WTC11 (cell line): ENCODE measurements around the gene LANCL2. TPM values are rescaled to one million over a fixed set of nuclear protein-coding genes. Genes with fewer than 3 reads are reported as not detected.

ENCODE experiments used
- ATAC-seq: fragments of 200-7000 bp; cut with Tn5 transposase; 2 replicates; pipeline ENCODE4 v1.10.0; 2021; ENCODE audit warnings: mild to moderate bottlenecking, moderate library complexity
- CTCF ChIA-PET: fragments of 300-600 bp; sonication (Branson Sonifier 250); formaldehyde crosslinking; loops from one replicate; lab custom pipeline; 2021; ENCODE audit warnings: antibody characterized with exemption; lab: Charles Lee
- POLR2A ChIA-PET: fragments of 350-600 bp; sonication (Branson Sonifier 250); formaldehyde crosslinking; loops from one replicate; lab custom pipeline; 2021; ENCODE audit warnings: antibody characterized with exemption; lab: Charles Lee
- DNase-seq: peaks from one replicate; pipeline ENCODE4 v3.0.0; 2021; ENCODE audit warnings: low spot score
- H3K27ac Mint-ChIP-seq: 2 replicates; pipeline ENCODE4 v1.8.0; 2021; ENCODE audit warnings: mixed read lengths
- H3K27me3 Mint-ChIP-seq: 2 replicates; pipeline ENCODE4 v1.8.0; 2021; ENCODE audit warnings: low read depth, mild to moderate bottlenecking, moderate library complexity, mixed read lengths
- H3K36me3 Mint-ChIP-seq: 2 replicates; pipeline ENCODE4 v1.8.0; 2021; ENCODE audit warnings: mixed read lengths
- H3K4me1 Mint-ChIP-seq: 2 replicates; pipeline ENCODE4 v1.8.0; 2022; ENCODE audit warnings: mixed read lengths
- H3K4me3 Mint-ChIP-seq: 2 replicates; pipeline ENCODE4 v1.8.0; 2021; ENCODE audit warnings: mild to moderate bottlenecking, moderate library complexity, mixed read lengths
- H3K9me3 Mint-ChIP-seq: 2 replicates; pipeline ENCODE4 v1.8.0; 2021; ENCODE audit warnings: mixed read lengths
- ARID4B ChIP-seq: sonication (generic); formaldehyde crosslinking; IDR thresholded peaks from 2 replicates; pipeline ENCODE4 v1.8.0; 2023; ENCODE audit warnings: missing genetic modification reagents, mild to moderate bottlenecking, borderline replicate concordance
- CREM ChIP-seq: sonication (generic); formaldehyde crosslinking; IDR thresholded peaks from 2 replicates; pipeline ENCODE4 v1.8.1; 2022; ENCODE audit warnings: mild to moderate bottlenecking, missing genetic modification reagents, moderate library complexity
- CTCF ChIP-seq: fragments of 200-600 bp; IDR thresholded peaks from 2 replicates; pipeline ENCODE4 v1.8.0; 2022; ENCODE audit warnings: antibody characterized with exemption
- ELF4 ChIP-seq: sonication (generic); formaldehyde crosslinking; IDR thresholded peaks from 2 replicates; pipeline ENCODE4 v1.8.1; 2022; ENCODE audit warnings: low read depth, mild to moderate bottlenecking, moderate library complexity, missing genetic modification reagents
- ESRRA ChIP-seq: sonication (generic); formaldehyde crosslinking; IDR thresholded peaks from 2 replicates; pipeline ENCODE4 v1.8.1; 2022; ENCODE audit warnings: mild to moderate bottlenecking, missing genetic modification reagents, borderline replicate concordance
- GABPB1 ChIP-seq: sonication (generic); formaldehyde crosslinking; IDR thresholded peaks from 2 replicates; pipeline ENCODE4 v1.8.1; 2023; ENCODE audit warnings: mild to moderate bottlenecking, missing genetic modification reagents
- GTF2I ChIP-seq: fragments of 250-450 bp; sonication (Bioruptor Pico); conservative IDR thresholded peaks from 2 replicates; pipeline ENCODE4 v1.4.0; 2021; ENCODE audit warnings: mild to moderate bottlenecking
- IRF2 ChIP-seq: sonication (generic); formaldehyde crosslinking; IDR thresholded peaks from 2 replicates; pipeline ENCODE4 v1.8.0; 2022; ENCODE audit warnings: low read depth, missing genetic modification reagents, borderline replicate concordance
- NR2C2 ChIP-seq: sonication (generic); formaldehyde crosslinking; IDR thresholded peaks from 2 replicates; pipeline ENCODE4 v1.8.0; 2022; ENCODE audit warnings: mild to moderate bottlenecking, missing genetic modification reagents
- NR3C1 ChIP-seq: sonication (generic); formaldehyde crosslinking; conservative IDR thresholded peaks from 2 replicates; pipeline ENCODE4 v1.8.1; 2023; ENCODE audit warnings: low read depth, mild to moderate bottlenecking, missing genetic modification reagents
- OVOL2 ChIP-seq: fragments of 250-450 bp; sonication (Bioruptor Pico); IDR thresholded peaks from 2 replicates; pipeline ENCODE4 v1.9.0; 2021; ENCODE audit warnings: mild to moderate bottlenecking, borderline replicate concordance
- PRDM15 ChIP-seq: sonication (generic); formaldehyde crosslinking; IDR thresholded peaks from 2 replicates; pipeline ENCODE4 v1.8.0; 2022; ENCODE audit warnings: missing genetic modification reagents
- RELA ChIP-seq: sonication (generic); formaldehyde crosslinking; IDR thresholded peaks from 2 replicates; pipeline ENCODE4 v1.8.1; 2022; ENCODE audit warnings: missing genetic modification reagents, mild to moderate bottlenecking, borderline replicate concordance
- SOX15 ChIP-seq: fragments of 250-450 bp; sonication (Bioruptor Pico); IDR thresholded peaks from 2 replicates; pipeline ENCODE4 v1.9.0; 2021; ENCODE audit warnings: mild to moderate bottlenecking
- SP1 ChIP-seq: sonication (generic); formaldehyde crosslinking; conservative IDR thresholded peaks from 2 replicates; pipeline ENCODE4 v1.8.1; 2022; ENCODE audit warnings: missing genetic modification reagents
- STAT6 ChIP-seq: sonication (generic); formaldehyde crosslinking; conservative IDR thresholded peaks from 2 replicates; pipeline ENCODE4 v1.8.1; 2023; ENCODE audit warnings: mild to moderate bottlenecking, low read depth, missing genetic modification reagents, moderate library complexity
- TCF7 ChIP-seq: sonication (generic); formaldehyde crosslinking; IDR thresholded peaks from 2 replicates; pipeline ENCODE4 v1.8.0; 2022; ENCODE audit warnings: mild to moderate bottlenecking, low read depth, missing genetic modification reagents, moderate library complexity
- ZBTB21 ChIP-seq: sonication (generic); formaldehyde crosslinking; IDR thresholded peaks from 2 replicates; pipeline ENCODE4 v1.8.1; 2023; ENCODE audit warnings: mild to moderate bottlenecking, missing genetic modification reagents, borderline replicate concordance
- ZNF423 ChIP-seq: fragments of 250-450 bp; sonication (Bioruptor Pico); IDR thresholded peaks from 2 replicates; pipeline ENCODE4 v2.1.2; 2022; ENCODE audit warnings: mild to moderate bottlenecking, moderate library complexity
- ZNF671 ChIP-seq: fragments of 250-450 bp; sonication (Bioruptor Pico); IDR thresholded peaks from 2 replicates; pipeline ENCODE4 v1.8.0; 2021; ENCODE audit warnings: mild to moderate bottlenecking
- total RNA-seq: library from RNA; stranded (reverse); gene quantifications from 3 replicates; pipeline ENCODE4 v1.2.3, GENCODE V29; 2021

LANCL2 gene
- total RNA-seq, 1 experiment from 2014 or later: 13.2 TPM

- no peak overlapping the region for H3K4me3 Mint-ChIP-seq
- ChIA-PET POLR2A (no interaction called here), CTCF (no interaction called here)
- H3K4me1 Mint-ChIP-seq: peaks cover 24% of the 10 kb centered on the region
- no peaks in the 10 kb centered on the region for H3K9me3 Mint-ChIP-seq
- ATAC-seq: no peak
- no peaks in the 10 kb centered on the region for H3K36me3 Mint-ChIP-seq
- TF ChIP-seq SP1 (CRISPR knock-in tag) (no peak), ZBTB21 (CRISPR knock-in tag) (no peak)
- TF ChIP-seq, all 79 proteins: peak for 0
- no peaks in the 10 kb centered on the region for H3K27me3 Mint-ChIP-seq
- DNase-seq: no peak
- no peak overlapping the region for H3K27ac Mint-ChIP-seq
Observed at GRCh38 chr7:55478700-55479099, 113.6 kb downstream of the LANCL2 start.

- H3K27me3 Mint-ChIP-seq: no peaks in the 10 kb centered on the region
- ChIA-PET CTCF (no interaction called here), POLR2A (no interaction called here)
- H3K4me1 Mint-ChIP-seq: peaks cover 24% of the 10 kb centered on the region
- H3K27ac Mint-ChIP-seq: peak overlapping the region; percentile 60; the same call in 1 of the 2 replicates
- DNase-seq (no peak), ATAC-seq (no peak)
- no peak overlapping the region for H3K4me3 Mint-ChIP-seq
- H3K36me3 Mint-ChIP-seq: peaks cover 6% of the 10 kb centered on the region
- no peak for TF ChIP-seq SP1 (CRISPR knock-in tag)
- no peak for TF ChIP-seq CREM (CRISPR knock-in tag)
- TF ChIP-seq RELA: no peak
- TF ChIP-seq ARID4B (CRISPR knock-in tag): no peak
- TF ChIP-seq PRDM15 (CRISPR knock-in tag): no peak
- TF ChIP-seq GTF2I: no peak
- no peak for TF ChIP-seq TCF7
- no peak for TF ChIP-seq OVOL2
- TF ChIP-seq STAT6 (CRISPR knock-in tag): no peak
- no peak for TF ChIP-seq SOX15 (CRISPR knock-in tag)
- TF ChIP-seq ZNF671 (CRISPR knock-in tag): no peak
- no peak for TF ChIP-seq NR3C1 (CRISPR knock-in tag)
- H3K9me3 Mint-ChIP-seq: no peaks in the 10 kb centered on the region
Observed at GRCh38 chr7:55481155-55481554, 116.0 kb downstream of the LANCL2 start.

- H3K4me1 Mint-ChIP-seq: peaks cover 19% of the 10 kb centered on the region
- H3K9me3 Mint-ChIP-seq: no peaks in the 10 kb centered on the region
- ATAC-seq (no peak), DNase-seq (no peak)
- ChIA-PET CTCF (no interaction called here), POLR2A (no interaction called here)
- H3K27me3 Mint-ChIP-seq: no peaks in the 10 kb centered on the region
- H3K27ac Mint-ChIP-seq: no peak overlapping the region
- no peak overlapping the region for H3K4me3 Mint-ChIP-seq
- peaks cover 11% of the 10 kb centered on the region for H3K36me3 Mint-ChIP-seq
- TF ChIP-seq GABPB1 (CRISPR knock-in tag) (no peak), ELF4 (CRISPR knock-in tag) (no peak), NR2C2 (CRISPR knock-in tag) (no peak), CTCF (no peak), ZNF423 (no peak), IRF2 (CRISPR knock-in tag) (no peak), ESRRA (no peak)
Observed at GRCh38 chr7:55483046-55483445, 117.9 kb downstream of the LANCL2 start.
